IMR-90 (cell line): ENCODE data around the gene MBOAT1. TPM values are rescaled to one million over a fixed set of nuclear protein-coding genes. Genes with fewer than 3 reads are reported as not detected.
A peak's percentile ranks its signal among the peaks of the same experiment; 100 is the strongest.

ENCODE experiments used
- ATAC-seq: fragments of 200-7000 bp; cut with Tn5 transposase; 2 replicates; pipeline ENCODE4 v1.9.1; 2020; ENCODE audit warnings: low read depth, mild to moderate bottlenecking, moderate library complexity
- BruUV-seq: library from RNA; stranded (reverse); fragments of 400-500 nt; replicated peaks from 2 replicates; lab custom pipeline; 2021; lab: Mats Ljungman, UMichigan
- CTCF ChIA-PET: fragments of 300-600 bp; formaldehyde crosslinking; extraction: SDS; loops from one replicate; lab custom pipeline; 2021; ENCODE audit warnings: antibody characterized with exemption; lab: Yijun Ruan, JAX
- POLR2A ChIA-PET: fragments of 300-600 bp; sonication (Branson Sonifier 250); formaldehyde crosslinking; loops from one replicate; lab custom pipeline; 2022; ENCODE audit warnings: antibody characterized with exemption; ENCODE audit not compliant: unreplicated experiment; lab: Charles Lee
- DNase-seq: peaks from one replicate; pipeline ENCODE4 v3.0.0; 2013
- H2AFZ ChIP-seq: replicated peaks from 2 replicates; pipeline ENCODE3; 2013; ENCODE audit warnings: low read length, mild to moderate bottlenecking; ENCODE audit not compliant: poor library complexity
- H2AK5ac ChIP-seq: 2 replicates; pipeline ENCODE4 v1.6.1; 2013; ENCODE audit warnings: low read depth, low read length, inconsistent platforms
- H2AK9ac ChIP-seq: replicated peaks from 2 replicates; pipeline ENCODE3; 2013; ENCODE audit warnings: mild to moderate bottlenecking, low read depth, low read length, moderate library complexity; ENCODE audit not compliant: poor library complexity
- H2BK120ac ChIP-seq: 2 replicates; pipeline ENCODE4 v1.6.1; 2013; ENCODE audit warnings: low read depth, low read length, inconsistent platforms
- H2BK15ac ChIP-seq: 3 replicates; pipeline ENCODE4 v1.6.1; 2013; ENCODE audit warnings: low read depth, low read length, inconsistent platforms
- H2BK20ac ChIP-seq: 2 replicates; pipeline ENCODE4 v1.6.1; 2013; ENCODE audit warnings: low read depth, mild to moderate bottlenecking, inconsistent platforms, low read length, moderate library complexity
- H2BK5ac ChIP-seq: 2 replicates; pipeline ENCODE4 v1.6.1; 2013; ENCODE audit warnings: mild to moderate bottlenecking, low read depth, low read length, inconsistent platforms; ENCODE audit not compliant: poor library complexity, severe bottlenecking
- H3K14ac ChIP-seq: replicated peaks from 2 replicates; pipeline ENCODE4 v1.6.1; 2013; ENCODE audit warnings: low read depth, low read length, inconsistent platforms
- H3K18ac ChIP-seq: 2 replicates; pipeline ENCODE4 v1.6.1; 2013; ENCODE audit warnings: low read depth, low read length, control low read depth
- H3K23ac ChIP-seq: 2 replicates; pipeline ENCODE4 v1.6.1; 2013; ENCODE audit warnings: low read depth, low read length, inconsistent platforms
- H3K27ac ChIP-seq: 2 replicates; pipeline ENCODE4 v1.5.1; 2013; ENCODE audit warnings: mild to moderate bottlenecking, control low read depth, low read length; ENCODE audit not compliant: insufficient read depth
- H3K27me3 ChIP-seq: 2 replicates; pipeline ENCODE4 v1.6.1; 2013; ENCODE audit warnings: low read length; ENCODE audit not compliant: control insufficient read depth, insufficient read depth
- H3K36me3 ChIP-seq: 2 replicates; pipeline ENCODE4 v1.6.1; 2013; ENCODE audit warnings: low read length, mixed read lengths; ENCODE audit not compliant: control insufficient read depth, insufficient read depth
- H3K4ac ChIP-seq: 2 replicates; pipeline ENCODE4 v1.6.1; 2013; ENCODE audit warnings: low read depth, low read length, inconsistent platforms
- H3K4me1 ChIP-seq: 2 replicates; pipeline ENCODE4 v1.6.1; 2013; ENCODE audit warnings: low read length, mixed read lengths; ENCODE audit not compliant: control insufficient read depth, insufficient read depth
- H3K4me2 ChIP-seq: 2 replicates; pipeline ENCODE4 v1.6.1; 2013; ENCODE audit warnings: low read depth, mild to moderate bottlenecking, control low read depth, low read length, moderate library complexity
- H3K4me3 ChIP-seq: 2 replicates; pipeline ENCODE4 v1.5.1; 2013; ENCODE audit warnings: low read depth, mild to moderate bottlenecking, control low read depth, low read length, moderate library complexity; ENCODE audit not compliant: insufficient read depth
- H3K56ac ChIP-seq: 2 replicates; pipeline ENCODE4 v1.6.1; 2013; ENCODE audit warnings: low read length, inconsistent platforms; ENCODE audit not compliant: insufficient read depth; ENCODE audit errors: extremely low read depth
- H3K79me1 ChIP-seq, 2 experiments: 2 replicates each; pipeline ENCODE4 v1.6.1; 2013; ENCODE audit warnings: low read length in 2 of 2, inconsistent platforms in 1 of 2, low read depth in 1 of 2
- H3K9ac ChIP-seq: 2 replicates; pipeline ENCODE4 v1.6.1; 2013; ENCODE audit warnings: low read depth, low read length, control low read depth
- H3K9me1 ChIP-seq: 2 replicates; pipeline ENCODE4 v1.6.1; 2013; ENCODE audit warnings: low read length, inconsistent platforms; ENCODE audit not compliant: insufficient read depth
- H3K9me3 ChIP-seq: 2 replicates; pipeline ENCODE4 v1.6.1; 2013; ENCODE audit warnings: low read length; ENCODE audit not compliant: control insufficient read depth, insufficient read depth
- H4K20me1 ChIP-seq: 2 replicates; pipeline ENCODE4 v1.6.1; 2013; ENCODE audit warnings: low read length, inconsistent platforms; ENCODE audit not compliant: insufficient read depth
- H4K5ac ChIP-seq: 2 replicates; pipeline ENCODE4 v1.6.1; 2013; ENCODE audit warnings: mild to moderate bottlenecking, low read depth, low read length, control low read depth
- H4K8ac ChIP-seq, 2 experiments: 2 replicates each; pipeline ENCODE4 v1.6.1; 2013; ENCODE audit warnings: low read depth in 2 of 2, low read length in 2 of 2, control low read depth in 1 of 2, inconsistent platforms in 1 of 2
- H4K91ac ChIP-seq: 2 replicates; pipeline ENCODE4 v1.6.1; 2013; ENCODE audit warnings: low read depth, low read length, inconsistent platforms; ENCODE audit not compliant: insufficient read depth
- CTCF ChIP-seq: conservative IDR thresholded peaks from 2 replicates; pipeline ENCODE4 v1.5.1; 2012; ENCODE audit warnings: mild to moderate bottlenecking, low read depth, low read length, improper control_type of control experiment
- MXI1 ChIP-seq: IDR thresholded peaks from 2 replicates; pipeline ENCODE4 v1.6.1; 2012; ENCODE audit warnings: low read depth, mild to moderate bottlenecking, low read length, moderate library complexity, borderline replicate concordance
- RAD21 ChIP-seq: IDR thresholded peaks from 2 replicates; pipeline ENCODE4 v1.6.1; 2012; ENCODE audit warnings: low read length, improper control_type of control experiment
- SMC3 ChIP-seq: fragments of 150-350 bp; IDR thresholded peaks from 2 replicates; pipeline ENCODE4 v1.6.1; 2016; ENCODE audit warnings: low read depth, mild to moderate bottlenecking, antibody characterized with exemption, low read length, moderate library complexity
- WGBS, 2 experiments: methylation state at CpG; one replicate each; pipeline versions ENCODE4 v1.1.5 to v1.1.7; 2013; ENCODE audit warnings: missing lambda C conversion rate in 2 of 2; ENCODE audit not compliant: insufficient read length in 1 of 2; ENCODE audit errors: extremely low coverage in 2 of 2; 5-methylcytosine and 5-hydroxymethylcytosine counted together
- dilution Hi-C: fragments of 300-500 bp; cut with HindIII; formaldehyde crosslinking; loops from one replicate; pipeline ENCODE4 v1.14.3; 2018; ENCODE audit warnings: low sequenced_read_pairs; ENCODE audit not compliant: unreplicated experiment
- in situ Hi-C: fragments of 300-500 bp; cut with MboI; formaldehyde crosslinking; loops from 3 replicates; pipeline ENCODE4 v1.14.3; 2019; ENCODE audit warnings: low sequenced_read_pairs, inconsistent platforms, mixed read lengths
- intact Hi-C: fragments of 100-400 bp; cut with micrococcal nuclease; formaldehyde crosslinking; loops from 2 replicates; pipeline ENCODE4 v1.10.0; 2022
- polyA plus RNA-seq, 3 experiments: library from polyadenylated mRNA; depleted of rRNA; stranded (reverse); fragments of >200 nt; gene quantifications; 2 replicates each; pipeline ENCODE4 v1.2.3, GENCODE V29; 2012; ENCODE audit warnings: low replicate concordance in 1 of 3
- total RNA-seq: library from RNA; depleted of rRNA; stranded (reverse); fragments of >200 nt; gene quantifications from 2 replicates; pipeline ENCODE4 v1.2.3, GENCODE V29; 2012

MBOAT1 gene
- total and polyA plus RNA-seq, 2 of the 4 experiments (the other 2 are of a cell fraction) = 1.6 to 4.7 TPM

GRCh38 chr6:20092071-20092566 is 120.2 kb downstream of the MBOAT1 start:
- Histone ChIP-seq H3K27me3 (no peaks in the 10 kb centered on the region), H4K20me1 (no peaks in the 10 kb centered on the region), H3K4ac (no peak overlapping the region), H2AK5ac (no peak overlapping the region), H3K9me1 (no peaks in the 10 kb centered on the region), H3K23ac (no peak overlapping the region), H2AK9ac (no peak overlapping the region), H2BK5ac (no peak overlapping the region), H3K36me3 (no peaks in the 10 kb centered on the region), H4K91ac (no peak overlapping the region), H2BK120ac (no peak overlapping the region), H2BK15ac (no peak overlapping the region), H3K18ac (no peak overlapping the region), H3K4me3 (no peak overlapping the region), H3K4me2 (no peak overlapping the region), H3K14ac (no peak overlapping the region), H2BK20ac (no peak overlapping the region), H2AFZ (no peak overlapping the region), H3K56ac (no peak overlapping the region), H3K9me3 (no peaks in the 10 kb centered on the region), H4K8ac (no peak overlapping the region), H4K5ac (no peak overlapping the region), H3K79me1 (no peaks in the 10 kb centered on the region), H3K4me1 (no peaks in the 10 kb centered on the region), H3K27ac (no peak overlapping the region), H3K9ac (no peak overlapping the region)
- DNase-seq (peak; percentile 59), ATAC-seq (peak; percentile 70)
- CTCF ChIA-PET = interaction anchor here (0.5 to 1.8 kb wide), 2 partner anchors 34 to 1969 kb away, joined by 3 to 8 read pairs; no protein-coding TSS in a partner anchor
- in situ Hi-C loops = loop anchor here (5.0 kb wide), 1 partner anchor 435 kb away; no protein-coding TSS in a partner anchor
- TF ChIP-seq SMC3 (peak; percentile 40), CTCF (peak; percentile 69), MXI1 (no peak), RAD21 (peak; percentile 72)
- POLR2A ChIA-PET = no interaction called here
- no CpG with 5 or more reads among the region's 1 CpG for WGBS, 2 experiments
- dilution Hi-C loops = no loop called here
- intact Hi-C loops = loop anchor here (1.0 to 5.0 kb wide), 4 partner anchors 35 to 437 kb away; partner anchors contain the start of gene E2F3
- no TSS peak for BruUV-seq
